Left hindlimb (tissue), 1 donor: Measurements from ENCODE around the gene REELD1.

Source experiments
- DNase-seq: peaks from one replicate; pipeline ENCODE4 v3.0.0-alpha.2; 2018

Gene REELD1

DNA sequence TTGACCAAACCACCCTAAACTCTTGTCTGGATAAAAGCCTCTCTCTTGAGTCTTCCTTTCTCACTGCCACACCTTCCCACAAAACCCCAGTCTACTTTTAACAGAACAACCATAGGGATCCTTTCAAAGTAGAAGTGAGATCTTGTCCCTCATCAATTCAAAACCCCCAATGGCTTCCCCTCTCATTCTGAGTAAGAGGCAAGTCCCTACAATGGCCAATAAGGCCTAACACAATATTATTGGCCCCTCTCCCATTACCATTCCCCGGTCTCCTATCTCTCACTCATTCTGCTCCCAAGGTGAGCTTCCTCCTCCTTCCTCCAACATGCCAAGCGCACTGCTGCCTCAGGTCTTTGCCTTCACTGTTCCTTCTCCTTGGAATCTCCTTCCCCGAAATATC, 57.1 kb downstream of the REELD1 start:
- no peak for DNase-seq

DNA sequence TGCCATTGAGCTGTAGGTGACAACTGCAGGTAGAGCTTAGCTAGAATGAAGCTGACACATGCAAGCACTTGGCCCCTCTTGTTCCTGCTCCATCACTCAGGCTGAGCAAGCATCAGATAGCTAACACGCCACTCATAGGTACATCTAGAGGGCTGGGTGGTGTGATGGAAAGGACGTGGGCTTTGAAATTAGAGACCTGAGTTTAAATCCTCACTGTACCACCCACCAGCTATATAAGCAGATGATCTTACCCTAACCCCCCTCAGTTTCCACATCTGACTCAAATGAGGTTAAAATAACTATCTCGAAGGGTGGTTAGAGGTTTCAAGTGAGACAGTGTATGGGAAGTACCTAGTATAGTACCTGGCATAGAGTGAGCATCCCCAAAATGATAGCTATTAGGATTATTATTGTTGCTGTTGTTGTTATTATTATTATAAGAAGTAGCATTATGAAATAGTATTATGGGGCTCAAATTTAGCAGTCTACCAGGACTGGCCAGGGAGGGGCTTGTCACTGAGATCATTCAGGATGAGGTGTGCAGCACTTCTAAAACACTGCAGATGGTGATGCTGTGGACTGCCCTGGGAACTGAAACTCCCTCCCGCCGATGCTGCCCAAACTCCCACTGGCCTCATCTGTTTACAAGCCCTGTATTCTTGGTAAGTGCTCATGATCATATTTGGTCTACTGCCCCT, 59.0 kb downstream of the REELD1 start:
- DNase-seq: no peak

DNA sequence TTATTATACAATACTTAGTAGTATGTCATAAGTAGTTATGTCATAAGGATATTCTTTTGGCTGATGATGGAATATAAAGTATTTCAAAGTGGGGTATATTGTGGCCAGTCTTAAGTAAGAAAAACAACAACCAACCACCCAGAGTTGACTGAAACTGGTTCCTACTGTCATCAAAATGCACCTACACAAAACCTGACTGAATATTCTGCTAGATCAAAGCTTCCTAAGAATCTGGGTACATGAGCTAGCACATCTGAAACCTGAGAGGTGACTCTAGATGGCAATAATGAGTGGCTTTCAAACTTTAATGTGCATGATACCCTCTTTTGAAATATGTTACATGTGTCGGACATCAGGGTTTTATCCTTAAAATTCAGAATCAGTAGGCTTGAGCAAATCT, 60.4 kb downstream of the REELD1 start:
- no peak for DNase-seq

DNA sequence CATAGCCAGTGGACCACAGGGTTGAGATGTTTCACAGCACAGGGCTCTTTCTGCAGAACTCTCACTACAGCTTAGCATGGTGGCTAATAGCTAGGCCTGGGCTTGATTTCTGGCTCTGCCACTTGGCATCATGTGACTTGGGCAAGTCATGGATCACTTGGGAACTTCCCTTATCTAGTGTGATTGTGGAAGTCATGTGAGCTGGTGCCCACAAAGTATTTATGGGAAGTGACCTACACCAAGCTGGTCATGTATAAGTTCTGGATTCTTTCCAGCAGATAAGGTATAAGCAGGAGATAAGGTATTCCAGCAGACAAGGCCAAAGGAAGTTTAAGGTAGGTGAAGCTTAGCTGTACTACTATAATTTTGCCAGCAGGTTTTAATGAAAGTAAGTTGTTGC, 61.0 kb downstream of the REELD1 start:
- no peak for DNase-seq

DNA sequence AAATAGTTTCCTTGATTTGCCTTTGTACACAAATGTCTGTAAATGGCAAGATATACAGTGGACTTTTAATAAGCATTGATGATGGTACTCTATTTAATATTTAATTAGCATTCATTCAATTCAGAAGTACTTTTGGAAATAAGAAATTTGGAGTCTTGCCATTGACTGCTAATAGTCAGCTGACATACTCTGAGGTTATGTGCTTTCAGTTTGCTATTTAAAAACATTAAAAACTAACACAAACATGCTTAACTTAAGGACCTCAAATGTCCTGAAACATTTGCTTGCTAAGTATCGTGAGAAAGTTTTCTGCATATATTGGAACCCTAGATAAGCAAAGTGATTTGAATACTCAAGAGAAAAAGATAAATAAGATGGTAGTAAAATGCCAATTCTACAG, 64.6 kb downstream of the REELD1 start:
- DNase-seq: no peak
